Astrocyte (in vitro differentiated cells and primary cell): ENCODE results near the gene COL8A2. TPM values are rescaled to one million over a fixed set of nuclear protein-coding genes. Genes with fewer than 3 reads are reported as not detected.

Source experiments
- DNase-seq: peaks from one replicate; pipeline ENCODE4 v3.0.0-alpha.2; 2010; ENCODE audit warnings: low read depth
- FAIRE-seq: peaks from 2 replicates; lab custom pipeline; 2011; peaks lifted over from hg19 to GRCh38; lab: Jason Lieb, UNC
- H2AFZ ChIP-seq: 2 replicates; pipeline ENCODE4 v1.6.0; 2012; ENCODE audit warnings: low read depth, low read length, inconsistent platforms
- H3K27ac ChIP-seq: 2 replicates; pipeline ENCODE4 v1.5.1; 2011; ENCODE audit warnings: low read depth, low read length, inconsistent platforms
- H3K27me3 ChIP-seq: 2 replicates; pipeline ENCODE4 v1.6.0; 2011; ENCODE audit warnings: low read length, inconsistent platforms; ENCODE audit not compliant: insufficient read depth
- H3K36me3 ChIP-seq: 2 replicates; pipeline ENCODE4 v1.5.1; 2011; ENCODE audit warnings: low read length, inconsistent platforms; ENCODE audit not compliant: insufficient read depth
- H3K4me1 ChIP-seq: 2 replicates; pipeline ENCODE4 v1.5.1; 2011; ENCODE audit warnings: low read length, inconsistent platforms; ENCODE audit not compliant: insufficient read depth
- H3K4me2 ChIP-seq: 2 replicates; pipeline ENCODE4 v1.6.0; 2012; ENCODE audit warnings: low read length, inconsistent platforms
- H3K4me3 ChIP-seq: 2 replicates; pipeline ENCODE4 v1.5.1; 2011; ENCODE audit warnings: low read depth, mild to moderate bottlenecking, low read length, inconsistent platforms; ENCODE audit not compliant: insufficient read depth
- H3K79me2 ChIP-seq: 2 replicates; pipeline ENCODE4 v1.6.0; 2012; ENCODE audit warnings: mild to moderate bottlenecking, low read length, inconsistent platforms; ENCODE audit not compliant: insufficient read depth
- H3K9ac ChIP-seq: 2 replicates; pipeline ENCODE4 v1.6.0; 2012; ENCODE audit warnings: mild to moderate bottlenecking, low read length, inconsistent platforms
- H3K9me3 ChIP-seq: 2 replicates; pipeline ENCODE4 v1.5.1; 2012; ENCODE audit warnings: low read depth, mild to moderate bottlenecking, low read length, inconsistent platforms; ENCODE audit not compliant: insufficient read depth
- H4K20me1 ChIP-seq: 2 replicates; pipeline ENCODE4 v1.6.0; 2012; ENCODE audit warnings: low read length, inconsistent platforms; ENCODE audit not compliant: insufficient read depth
- H3K27ac Mint-ChIP-seq: one replicate; pipeline ENCODE4 v1.8.0; 2021; ENCODE audit warnings: mild to moderate bottlenecking, mixed read lengths; ENCODE audit not compliant: unreplicated experiment
- H3K27me3 Mint-ChIP-seq: one replicate; pipeline ENCODE4 v1.8.0; 2021; ENCODE audit warnings: low read depth, mixed read lengths; ENCODE audit not compliant: unreplicated experiment
- H3K36me3 Mint-ChIP-seq: one replicate; pipeline ENCODE4 v1.8.0; 2021; ENCODE audit warnings: low read depth, mixed read lengths; ENCODE audit not compliant: unreplicated experiment
- H3K4me1 Mint-ChIP-seq: one replicate; pipeline ENCODE4 v1.8.0; 2021; ENCODE audit warnings: low read depth, mixed read lengths; ENCODE audit not compliant: unreplicated experiment
- H3K4me3 Mint-ChIP-seq: one replicate; pipeline ENCODE4 v1.8.0; 2021; ENCODE audit warnings: mild to moderate bottlenecking, moderate library complexity, mixed read lengths; ENCODE audit not compliant: unreplicated experiment
- H3K9me3 Mint-ChIP-seq: one replicate; pipeline ENCODE4 v1.8.0; 2021; ENCODE audit warnings: mild to moderate bottlenecking, mixed read lengths; ENCODE audit not compliant: unreplicated experiment
- EZH2 ChIP-seq: IDR thresholded peaks from 2 replicates; pipeline ENCODE4 v1.6.1; 2012; ENCODE audit warnings: mild to moderate bottlenecking, low read length, inconsistent platforms; ENCODE audit not compliant: insufficient read depth
- total RNA-seq: library from RNA; stranded (reverse); gene quantifications from 2 replicates; pipeline ENCODE4 v1.2.1, GENCODE V29; 2021
- TF ChIP-seq, protein P1 (sequence below): IDR thresholded peaks from 2 replicates; pipeline ENCODE4 v1.5.1; 2011; ENCODE audit warnings: low read depth, mild to moderate bottlenecking, inconsistent platforms, low read length, moderate library complexity; ENCODE audit not compliant: insufficient read depth

Gene COL8A2
- total RNA-seq, 1 donor from 2014 or later: 3.4 TPM

DNA sequence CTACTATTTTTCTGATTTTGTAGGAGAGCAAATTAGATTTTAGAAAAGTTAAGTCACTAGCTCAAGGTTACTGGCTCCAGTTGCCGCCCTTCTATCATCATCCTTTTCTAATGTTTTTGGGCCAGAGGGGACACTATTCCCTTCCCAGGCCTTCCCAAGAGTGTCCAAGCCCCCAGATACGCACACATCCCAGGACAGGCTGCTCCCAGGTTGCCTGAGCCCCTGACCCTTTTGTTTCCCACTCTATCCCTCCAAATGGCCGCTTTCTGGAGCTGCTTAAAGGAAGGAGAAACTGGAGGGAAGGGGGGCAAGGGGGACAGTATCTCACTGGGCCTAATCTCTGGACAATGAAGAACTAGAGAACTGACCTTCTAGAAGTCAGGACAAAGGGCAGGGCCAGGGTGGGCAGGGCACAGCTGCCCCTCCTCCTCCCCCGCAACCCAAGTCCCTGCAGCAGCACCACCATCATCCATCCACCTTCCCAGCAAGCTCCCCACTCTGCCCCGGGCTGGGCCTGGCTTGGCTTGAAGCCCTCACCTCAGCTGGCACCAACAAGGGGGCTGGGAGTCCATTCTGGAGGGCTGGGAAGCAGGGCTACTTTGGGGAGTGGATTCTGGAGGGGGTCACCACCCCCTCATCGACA is 29.9 kb upstream of the COL8A2 start:
- Mint-ChIP-seq H3K27me3 (no peaks in the 10 kb centered on the region), H3K4me1 (peaks cover 39% of the 10 kb centered on the region)
- H3K27me3 ChIP-seq: no peaks in the 10 kb centered on the region

DNA sequence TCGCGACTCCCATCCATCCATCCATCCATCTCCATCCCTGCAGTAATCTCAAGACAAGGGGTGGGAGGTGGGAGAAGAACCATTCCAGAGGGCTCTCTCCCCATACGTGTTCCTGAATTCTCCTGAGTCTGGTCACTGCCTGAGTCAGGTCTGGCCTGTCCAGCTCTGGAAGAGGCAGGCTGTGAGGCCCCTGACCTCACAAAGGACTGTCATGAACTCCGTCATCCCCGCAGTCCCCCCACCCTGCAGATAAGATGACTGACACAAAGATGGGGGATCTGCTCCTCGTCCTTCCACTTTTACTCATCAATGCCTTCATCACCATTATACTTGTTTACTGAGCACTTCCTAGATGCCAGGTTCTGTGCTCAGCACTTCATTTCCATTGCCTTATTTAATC is 29.3 kb upstream of the COL8A2 start:
- Histone ChIP-seq H3K4me1 (peaks cover 44% of the 10 kb centered on the region), H3K4me3 (no peak overlapping the region), H3K27ac (no peak overlapping the region), H3K27me3 (no peaks in the 10 kb centered on the region), H3K9me3 (no peaks in the 10 kb centered on the region), H3K36me3 (peaks cover 6% of the 10 kb centered on the region), H2AFZ (no peak overlapping the region), H3K4me2 (no peak overlapping the region), H3K9ac (no peak overlapping the region), H3K79me2 (peaks cover 43% of the 10 kb centered on the region), H4K20me1 (peaks cover 26% of the 10 kb centered on the region)
- Mint-ChIP-seq H3K4me1 (peaks cover 40% of the 10 kb centered on the region), H3K27me3 (no peaks in the 10 kb centered on the region), H3K9me3 (peaks cover 4% of the 10 kb centered on the region), H3K27ac (peak overlapping the region; percentile 75), H3K36me3 (peaks cover 5% of the 10 kb centered on the region), H3K4me3 (peak overlapping the region; percentile 80)
- no peak for DNase-seq
- TF ChIP-seq, protein P1, sequence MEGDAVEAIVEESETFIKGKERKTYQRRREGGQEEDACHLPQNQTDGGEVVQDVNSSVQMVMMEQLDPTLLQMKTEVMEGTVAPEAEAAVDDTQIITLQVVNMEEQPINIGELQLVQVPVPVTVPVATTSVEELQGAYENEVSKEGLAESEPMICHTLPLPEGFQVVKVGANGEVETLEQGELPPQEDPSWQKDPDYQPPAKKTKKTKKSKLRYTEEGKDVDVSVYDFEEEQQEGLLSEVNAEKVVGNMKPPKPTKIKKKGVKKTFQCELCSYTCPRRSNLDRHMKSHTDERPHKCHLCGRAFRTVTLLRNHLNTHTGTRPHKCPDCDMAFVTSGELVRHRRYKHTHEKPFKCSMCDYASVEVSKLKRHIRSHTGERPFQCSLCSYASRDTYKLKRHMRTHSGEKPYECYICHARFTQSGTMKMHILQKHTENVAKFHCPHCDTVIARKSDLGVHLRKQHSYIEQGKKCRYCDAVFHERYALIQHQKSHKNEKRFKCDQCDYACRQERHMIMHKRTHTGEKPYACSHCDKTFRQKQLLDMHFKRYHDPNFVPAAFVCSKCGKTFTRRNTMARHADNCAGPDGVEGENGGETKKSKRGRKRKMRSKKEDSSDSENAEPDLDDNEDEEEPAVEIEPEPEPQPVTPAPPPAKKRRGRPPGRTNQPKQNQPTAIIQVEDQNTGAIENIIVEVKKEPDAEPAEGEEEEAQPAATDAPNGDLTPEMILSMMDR: no peak
- no peak for TF ChIP-seq EZH2
- FAIRE-seq: no peak

More for the DNA sequence above, 29.9 kb upstream of the COL8A2 start:
- Histone ChIP-seq H3K9ac (peak overlapping the region; percentile 90), H3K36me3 (peaks cover 10% of the 10 kb centered on the region), H3K4me1 (peaks cover 47% of the 10 kb centered on the region), H3K79me2 (peaks cover 48% of the 10 kb centered on the region), H3K4me2 (peak overlapping the region; percentile 97), H4K20me1 (peaks cover 32% of the 10 kb centered on the region), H3K9me3 (no peaks in the 10 kb centered on the region), H3K27ac (peak overlapping the region; percentile 94), H2AFZ (no peak overlapping the region), H3K4me3 (peak overlapping the region; percentile 71)
- Mint-ChIP-seq H3K4me3 (peak overlapping the region; percentile 80), H3K9me3 (peaks cover 4% of the 10 kb centered on the region), H3K36me3 (peaks cover 9% of the 10 kb centered on the region), H3K27ac (peak overlapping the region; percentile 75)
- TF ChIP-seq EZH2: no peak
- TF ChIP-seq, protein P1: no peak
- DNase-seq: no peak
- no peak for FAIRE-seq

DNA sequence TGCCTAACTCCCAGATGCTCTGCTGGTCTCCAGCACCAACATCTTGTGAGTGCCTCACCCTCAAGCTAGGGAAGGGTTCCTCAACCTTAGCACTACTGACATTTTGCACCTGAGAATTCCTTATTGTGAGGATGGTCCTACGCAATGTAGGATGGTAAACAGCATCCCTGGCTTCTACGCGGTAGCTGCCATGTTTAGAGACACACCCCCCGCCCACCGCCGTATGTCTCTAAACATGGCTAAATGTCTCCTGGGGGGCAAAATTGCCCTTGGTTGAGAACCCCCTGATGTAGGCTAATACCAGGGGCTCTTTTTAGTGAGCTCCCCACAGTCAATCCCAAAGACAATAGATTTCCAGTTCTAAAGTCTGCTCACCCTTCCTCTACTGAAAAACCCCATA is 28.5 kb upstream of the COL8A2 start:
- H3K36me3 ChIP-seq: peaks cover 5% of the 10 kb centered on the region
- Mint-ChIP-seq H3K27me3 (no peaks in the 10 kb centered on the region), H3K4me1 (peaks cover 34% of the 10 kb centered on the region), H3K27ac (no peak overlapping the region), H3K9me3 (peaks cover 4% of the 10 kb centered on the region), H3K36me3 (peaks cover 5% of the 10 kb centered on the region), H3K4me3 (no peak overlapping the region)
- no peaks in the 10 kb centered on the region for H3K27me3 ChIP-seq
- DNase-seq: no peak
- no peak overlapping the region for H2AFZ ChIP-seq
- no peak for FAIRE-seq
- H3K9me3 ChIP-seq: no peaks in the 10 kb centered on the region
- TF ChIP-seq, protein P1: no peak
- no peak for TF ChIP-seq EZH2
- no peak overlapping the region for H3K4me3 ChIP-seq
- no peak overlapping the region for H3K27ac ChIP-seq
- H4K20me1 ChIP-seq: peaks cover 25% of the 10 kb centered on the region
- no peak overlapping the region for H3K9ac ChIP-seq
- H3K4me2 ChIP-seq: no peak overlapping the region
- peaks cover 42% of the 10 kb centered on the region for H3K4me1 ChIP-seq
- H3K79me2 ChIP-seq: peaks cover 42% of the 10 kb centered on the region
